ENCODE data around the gene PROK2.

- TF ChIP-seq CTCF (IDR thresholded peaks at IDR 0.05) (no peak), ZFX (IDR thresholded peaks at IDR 0.05; ENCODE audit: borderline replicate concordance) (no peak)
Measured at GRCh38 chr3:71784201-71784913, 591 bp downstream of the PROK2 start.
